ENCODE data around the gene SH2D6.
"Not testable (repeated sequence)": the region's sequence is repeated elsewhere in the genome, so short reads cannot be mapped to it uniquely, and the experiment has no call there.

The SH2D6 gene

DNA sequence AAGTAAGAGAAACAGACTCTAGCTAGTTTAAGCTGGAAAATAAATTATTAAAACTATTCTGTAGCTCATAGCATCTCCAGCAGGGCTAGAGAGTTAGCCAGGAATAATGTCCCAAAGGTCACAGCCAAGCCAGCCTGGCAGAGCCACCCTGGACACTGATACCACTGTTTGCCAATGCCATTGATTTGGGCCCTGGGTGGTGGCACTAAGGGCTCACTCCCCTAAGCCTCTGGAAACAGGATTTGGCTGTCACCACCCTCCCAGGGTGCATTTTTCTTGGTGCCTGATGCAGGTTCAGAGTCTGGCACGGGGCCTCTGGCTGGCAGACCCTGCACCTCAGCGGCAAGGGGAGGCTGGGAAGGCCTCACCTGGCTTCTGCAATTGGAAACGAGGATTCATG, 7.1 kb downstream of the SH2D6 start:
- DNase-seq, result no peak

DNA sequence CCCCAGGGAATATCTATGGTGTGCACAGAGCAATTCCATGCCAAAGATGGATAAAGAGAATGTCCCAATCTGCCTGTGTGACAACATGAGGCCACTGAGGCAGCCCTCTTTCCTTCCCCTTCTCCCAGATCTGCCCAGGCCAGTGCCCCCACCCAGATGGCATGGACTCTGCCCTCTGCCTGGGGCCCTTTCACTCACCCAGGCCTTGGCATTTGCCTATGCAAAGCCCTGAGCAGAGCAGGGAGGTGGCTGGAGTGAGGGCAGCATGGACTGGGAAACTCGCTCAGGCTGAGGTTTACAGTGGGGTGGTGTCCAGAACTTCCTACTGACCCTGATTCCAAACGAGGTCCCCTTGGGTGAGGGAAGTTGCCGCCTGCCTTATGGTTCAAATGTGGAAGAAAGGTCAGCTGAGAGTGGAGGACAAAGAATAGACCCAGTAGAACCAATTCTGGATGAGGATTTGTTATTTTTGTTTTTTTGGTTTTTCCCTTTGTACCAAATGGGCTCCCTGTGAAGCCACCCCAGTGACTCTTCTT, 8.9 kb downstream of the SH2D6 start:
- no peak for DNase-seq

DNA sequence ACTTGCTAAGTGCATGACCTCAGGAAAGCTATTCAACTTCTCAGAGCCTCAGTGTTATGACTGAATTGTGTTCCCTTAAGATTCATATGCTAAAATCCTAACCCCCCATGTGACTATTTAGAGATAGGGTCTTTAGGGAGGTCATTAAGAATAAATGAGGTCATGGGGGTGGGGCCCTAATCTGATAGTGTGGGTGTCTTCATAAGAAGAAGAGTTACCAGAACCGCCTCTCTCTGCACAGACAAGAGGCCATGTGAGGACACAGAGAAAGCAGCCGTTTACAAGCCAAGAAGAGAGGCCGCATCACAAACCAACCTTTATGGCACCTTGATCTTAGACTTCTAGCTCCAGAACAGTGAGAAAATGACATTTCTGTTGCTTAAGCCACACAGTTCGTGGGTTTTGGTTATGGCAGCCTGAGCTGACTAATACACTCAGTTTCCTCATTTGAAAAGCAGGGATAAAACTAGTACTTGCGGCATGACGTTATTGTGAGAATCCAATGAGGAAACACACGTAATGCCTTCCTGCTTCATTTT, 9.9 kb downstream of the SH2D6 start:
- no peak for DNase-seq

DNA sequence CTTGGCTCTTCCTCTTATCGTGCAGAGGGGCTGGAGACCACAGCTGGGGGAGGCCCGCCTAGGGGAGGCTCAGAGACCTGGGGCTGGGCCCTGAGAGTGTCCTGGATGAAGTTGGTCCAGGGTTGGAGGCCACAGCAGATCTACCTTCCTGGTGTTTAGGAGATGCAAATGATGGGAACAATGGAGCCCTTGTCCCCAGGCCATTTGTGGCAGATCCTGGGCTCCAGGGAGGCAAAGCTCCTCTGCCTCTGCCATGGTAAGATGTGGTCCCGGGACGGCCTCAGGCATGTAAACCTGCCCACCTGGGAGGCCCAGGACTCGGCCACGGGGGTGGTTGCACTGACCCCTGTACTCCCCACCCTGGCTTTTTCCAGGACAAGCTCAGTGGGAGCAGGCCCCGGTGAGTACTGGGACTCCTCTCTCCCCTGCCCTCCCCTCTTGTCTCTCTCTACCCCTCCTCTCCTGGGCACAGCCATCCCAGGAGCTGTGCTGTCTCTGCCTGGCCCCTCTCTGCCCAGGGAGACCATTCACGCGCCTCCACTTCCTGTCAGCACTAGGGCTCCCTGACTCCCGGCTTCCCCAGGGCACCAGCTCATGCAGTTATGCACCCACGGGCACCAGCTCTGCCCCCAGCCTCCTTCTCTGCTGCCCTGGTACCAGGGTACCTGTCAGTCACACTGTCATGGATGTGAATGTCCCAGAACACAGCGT, 10.9 kb downstream of the SH2D6 start:
- DNase-seq, result no peak

DNA sequence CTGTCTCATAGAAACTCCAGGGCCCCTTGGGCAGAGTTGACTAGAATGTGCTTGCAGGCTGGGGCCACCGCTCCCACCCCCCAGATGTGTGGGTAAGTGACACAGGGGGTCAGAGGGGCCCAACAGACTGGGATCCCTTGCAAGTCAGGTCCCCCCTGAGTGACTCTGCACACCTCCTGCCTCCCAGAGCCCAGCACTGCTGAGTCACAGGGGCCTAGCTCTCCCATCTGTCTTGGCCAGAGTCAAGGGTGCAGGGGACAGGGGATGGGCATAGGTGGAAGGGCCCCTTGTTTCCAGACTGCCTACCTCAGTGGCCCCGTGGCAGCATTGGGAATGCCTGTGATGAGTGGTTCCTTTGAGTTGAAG, 11.4 kb downstream of the SH2D6 start:
- no peak for DNase-seq

DNA sequence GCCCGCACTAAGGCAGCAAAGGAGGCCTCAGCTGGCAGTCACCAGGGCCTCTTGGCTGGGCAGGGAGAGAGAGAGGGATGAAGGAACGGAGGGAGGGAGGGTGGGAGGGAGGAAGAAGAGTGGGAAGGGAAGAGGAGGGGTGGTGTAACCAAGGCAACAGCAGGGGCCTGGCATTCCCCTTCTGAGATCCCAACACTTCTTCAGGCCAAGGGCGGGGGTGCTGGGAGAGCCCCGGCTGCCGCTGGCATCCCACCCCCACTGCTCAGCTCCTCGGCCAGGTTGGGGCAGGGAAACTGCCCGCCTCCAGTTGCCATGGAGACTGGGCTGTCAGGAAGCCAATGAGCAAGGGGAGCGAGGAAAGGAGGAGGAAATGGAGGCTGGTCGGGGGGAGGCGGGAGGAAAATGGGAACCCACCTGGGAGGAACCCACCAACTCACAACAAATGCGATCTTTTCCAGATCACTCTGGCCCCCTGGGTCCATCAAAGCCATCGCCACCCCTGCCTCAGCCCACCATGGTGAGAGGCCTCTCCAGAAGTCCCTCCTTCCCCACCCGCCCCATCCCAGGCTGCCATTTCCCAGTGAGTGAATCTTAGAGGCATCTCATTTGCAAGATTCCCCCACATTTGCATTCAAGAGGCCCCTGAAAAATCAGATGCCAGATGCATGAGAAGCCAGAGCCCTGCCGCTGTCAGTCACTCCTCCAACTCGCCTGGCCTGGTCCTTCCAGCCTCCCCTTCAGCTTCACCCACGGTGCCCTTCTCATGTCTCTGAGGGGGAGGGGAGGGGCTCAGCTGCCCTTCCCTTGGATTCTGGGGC, 12.4 kb downstream of the SH2D6 start:
- DNase-seq, result no peak

DNA sequence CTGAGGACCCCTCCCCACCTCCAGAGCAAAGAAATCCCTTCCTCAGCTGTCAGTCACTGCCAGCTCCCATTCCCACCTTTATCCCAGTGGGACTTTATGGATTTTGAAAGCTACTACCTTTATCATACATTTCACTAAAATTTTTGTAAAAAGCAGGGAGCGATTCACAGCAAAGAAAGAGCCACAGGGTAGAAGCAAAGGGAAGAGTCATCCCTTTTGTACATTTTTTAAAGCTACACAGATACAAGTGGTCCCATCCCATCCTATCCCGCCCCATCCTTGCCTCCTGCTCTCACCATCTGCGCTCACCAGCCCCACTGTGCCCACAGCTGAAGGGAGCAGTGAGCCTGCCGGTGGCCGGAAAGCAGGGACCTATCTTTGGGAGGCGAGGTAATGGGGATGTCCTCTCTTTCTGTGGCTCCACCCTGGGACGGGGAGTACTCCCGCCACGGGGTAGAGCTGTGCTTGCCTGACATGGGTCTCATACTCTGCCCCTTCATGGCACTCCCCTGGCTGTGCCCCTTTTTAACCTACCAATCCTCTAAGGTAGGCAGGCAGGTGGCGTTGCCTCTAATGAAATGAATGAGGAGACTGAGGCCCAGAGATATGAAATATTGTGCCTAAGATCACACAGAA, 13.2 kb downstream of the SH2D6 start:
- DNase-seq, result no peak

DNA sequence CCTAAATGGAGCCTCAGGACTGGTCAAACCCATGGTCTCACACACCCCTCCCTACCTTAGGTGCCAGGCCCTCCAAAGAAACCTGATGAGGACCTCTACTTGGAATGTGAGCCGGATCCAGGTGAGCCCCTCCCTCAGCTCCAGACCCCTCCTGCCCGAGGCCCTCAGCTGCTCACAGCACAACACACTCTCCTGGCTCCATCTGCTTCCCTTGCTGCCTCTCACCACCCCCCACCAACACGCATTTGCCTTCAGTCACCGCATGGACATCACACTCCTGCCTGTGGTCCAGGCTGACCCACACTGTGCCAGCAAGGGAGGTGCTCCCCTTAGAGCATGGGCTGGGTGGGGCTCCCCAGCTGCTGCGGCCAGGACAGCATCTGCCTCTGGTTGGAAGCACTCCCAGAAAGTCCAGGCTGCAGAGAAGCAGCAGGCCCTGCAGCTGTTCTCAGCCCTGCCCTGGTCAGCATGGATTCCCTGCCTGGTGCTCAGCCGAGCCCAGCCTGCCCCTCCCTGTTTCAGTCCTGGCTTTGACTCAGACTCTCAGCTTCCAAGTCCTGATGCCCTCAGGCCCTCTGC, 15.1 kb downstream of the SH2D6 start:
- no peak for DNase-seq

DNA sequence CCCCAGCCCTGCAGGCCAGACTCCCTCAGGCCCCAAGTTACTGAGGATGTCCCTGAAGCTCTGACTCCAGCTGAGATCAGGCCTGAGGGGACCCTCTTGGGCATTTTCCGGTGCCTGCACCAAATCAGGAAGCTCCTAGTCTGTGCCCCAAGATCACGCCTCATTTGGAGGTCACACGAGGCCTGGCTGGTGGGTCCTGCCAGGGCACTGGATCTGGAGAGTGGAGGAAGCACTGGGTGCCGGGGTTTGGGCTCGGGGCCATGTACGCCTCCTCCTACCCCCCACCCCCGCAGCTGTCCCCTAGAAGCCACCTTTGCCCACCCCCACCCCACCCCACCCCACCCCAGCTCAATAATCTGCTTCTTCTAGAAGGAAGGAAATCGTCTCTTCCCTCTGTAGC, 16.2 kb downstream of the SH2D6 start:
- DNase-seq, result no peak

DNA sequence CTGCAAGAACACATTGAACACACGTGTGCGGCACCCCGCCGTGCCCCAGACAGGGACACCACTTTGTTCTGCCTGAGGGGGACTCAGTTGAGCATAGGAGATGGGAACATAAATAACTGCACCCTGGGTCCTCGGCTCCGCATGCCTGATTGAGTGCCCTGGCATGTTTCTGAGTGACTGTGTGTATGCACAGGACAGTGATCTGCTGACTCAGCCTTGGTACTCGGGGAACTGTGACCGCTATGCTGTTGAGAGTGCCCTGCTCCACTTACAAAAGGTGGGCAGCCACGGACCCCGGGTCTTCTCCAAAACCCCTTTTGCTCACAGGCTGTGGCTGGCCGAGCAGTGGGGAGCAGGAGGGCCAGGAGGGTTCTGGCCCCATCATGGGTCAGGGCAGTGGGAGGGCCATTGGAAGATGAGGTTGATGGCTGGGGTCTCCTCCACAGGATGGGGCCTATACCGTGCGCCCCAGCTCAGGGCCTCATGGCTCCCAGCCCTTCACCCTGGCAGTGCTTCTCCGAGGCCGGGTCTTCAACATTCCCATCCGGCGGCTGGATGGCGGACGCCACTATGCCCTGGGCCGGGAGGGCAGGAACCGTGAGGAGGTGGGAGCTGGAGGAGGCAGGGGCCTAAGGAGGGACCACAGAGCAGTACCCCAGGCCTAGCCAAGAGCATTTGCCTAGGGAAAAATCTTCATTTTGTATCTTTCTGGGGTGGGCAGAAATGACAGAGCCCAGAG, 16.9 kb downstream of the SH2D6 start:
- DNase-seq, result no peak

DNA sequence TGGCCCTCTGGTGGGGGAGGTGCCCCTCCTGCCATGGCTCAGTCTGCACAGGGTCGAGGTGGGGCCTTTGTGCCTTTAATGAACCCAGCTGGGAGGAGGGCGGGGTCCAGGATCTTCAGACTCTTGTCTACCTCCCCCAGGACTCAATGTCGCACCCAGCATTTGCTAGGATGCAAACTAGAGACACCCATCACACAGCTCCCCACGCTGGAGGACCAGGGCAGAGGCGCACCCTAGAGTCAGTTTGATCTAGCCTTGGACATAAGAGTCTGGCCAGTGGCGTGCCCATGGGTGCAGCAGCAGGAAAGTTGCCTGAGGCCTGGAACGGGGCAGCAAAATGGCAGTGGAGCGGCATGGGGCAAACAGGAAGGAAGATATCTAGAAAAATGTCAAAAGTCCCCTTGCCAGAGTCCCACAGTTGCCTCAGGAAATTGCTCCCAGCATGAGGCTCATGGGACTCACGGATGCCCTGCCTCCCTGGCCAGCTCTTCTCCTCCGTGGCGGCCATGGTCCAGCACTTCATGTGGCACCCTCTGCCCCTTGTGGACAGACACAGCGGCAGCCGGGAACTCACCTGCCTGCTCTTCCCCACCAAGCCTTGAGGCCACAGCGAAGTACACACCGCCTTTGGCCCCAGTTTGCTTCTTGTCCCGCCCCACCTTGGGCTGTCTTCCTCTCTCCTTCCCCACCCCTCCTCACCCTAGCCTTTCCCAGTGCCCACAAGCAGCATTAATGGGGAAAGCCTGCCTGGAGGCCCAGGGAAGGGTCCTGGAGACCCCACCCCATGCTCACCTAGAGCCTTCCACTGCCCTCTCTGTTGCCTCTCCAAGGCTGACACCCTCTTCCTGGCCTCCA, 17.7 kb downstream of the SH2D6 start:
- DNase-seq, result no peak

DNA sequence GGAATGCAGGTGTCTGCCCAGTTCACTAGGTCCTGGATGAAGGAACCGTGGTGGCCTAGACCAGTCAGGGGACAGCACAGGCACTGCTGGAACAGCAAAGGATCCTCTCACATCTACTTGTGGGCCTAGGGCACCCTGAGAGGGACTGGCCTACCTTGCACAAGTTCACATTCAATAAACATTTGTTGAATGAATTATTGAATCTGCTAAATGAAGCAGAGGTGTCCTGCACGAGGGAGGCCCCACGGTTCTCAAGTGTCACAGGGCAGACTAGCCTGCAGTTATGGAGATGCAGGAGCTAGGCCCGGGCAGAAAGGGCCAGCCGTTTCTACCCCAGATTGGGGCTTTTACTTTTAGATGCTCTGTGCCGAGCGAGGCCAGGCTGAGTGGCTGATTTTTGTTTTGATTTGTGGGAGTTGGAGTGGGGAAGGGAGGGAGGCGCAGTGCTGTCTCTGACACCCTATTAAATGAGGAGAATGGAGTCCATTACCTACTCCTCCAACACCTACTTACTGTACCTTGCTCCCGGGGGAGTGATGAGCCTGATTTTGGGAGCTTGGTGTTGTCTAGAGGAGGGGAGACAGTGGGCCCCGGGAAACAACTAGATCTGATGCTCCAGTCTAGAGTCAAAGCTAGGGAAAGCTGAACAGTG, 18.4 kb downstream of the SH2D6 start:
- no peak for DNase-seq

DNA sequence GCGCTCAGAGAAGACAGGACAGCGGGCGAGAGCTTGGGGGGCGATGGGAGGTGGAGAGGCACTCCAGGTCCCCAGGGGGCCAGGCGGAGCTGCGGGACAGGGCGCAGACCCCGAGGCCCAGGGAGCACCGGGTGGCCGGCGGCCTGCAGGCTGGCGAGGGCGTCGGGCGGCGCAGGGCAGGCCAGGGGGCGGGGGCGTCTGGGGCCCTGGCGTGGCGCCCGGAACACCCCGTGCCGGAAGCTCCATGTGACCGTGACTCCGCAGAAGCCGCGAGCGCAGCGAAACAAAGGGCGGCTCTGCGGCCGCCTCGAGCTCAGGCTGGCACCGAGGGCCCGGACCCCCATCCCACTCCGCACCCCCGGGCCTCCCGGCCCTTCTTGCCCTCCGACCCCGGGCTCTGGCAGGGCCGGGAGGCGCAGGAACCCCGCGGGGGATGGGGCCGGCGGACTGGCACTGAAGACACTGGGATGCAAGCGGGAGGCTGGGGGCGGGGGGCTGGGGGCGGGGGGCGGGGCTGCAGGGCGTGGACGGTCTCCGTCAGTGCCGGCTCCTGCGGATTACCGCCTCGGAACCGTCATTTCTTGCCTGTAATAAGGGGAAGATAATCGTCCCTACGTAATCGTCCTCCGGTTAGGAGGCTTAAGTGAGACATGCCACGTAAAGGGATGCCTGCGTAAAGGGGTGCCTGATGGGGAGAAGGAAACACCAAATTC, 19.1 kb downstream of the SH2D6 start:
- peak; percentile 87 for DNase-seq

DNA sequence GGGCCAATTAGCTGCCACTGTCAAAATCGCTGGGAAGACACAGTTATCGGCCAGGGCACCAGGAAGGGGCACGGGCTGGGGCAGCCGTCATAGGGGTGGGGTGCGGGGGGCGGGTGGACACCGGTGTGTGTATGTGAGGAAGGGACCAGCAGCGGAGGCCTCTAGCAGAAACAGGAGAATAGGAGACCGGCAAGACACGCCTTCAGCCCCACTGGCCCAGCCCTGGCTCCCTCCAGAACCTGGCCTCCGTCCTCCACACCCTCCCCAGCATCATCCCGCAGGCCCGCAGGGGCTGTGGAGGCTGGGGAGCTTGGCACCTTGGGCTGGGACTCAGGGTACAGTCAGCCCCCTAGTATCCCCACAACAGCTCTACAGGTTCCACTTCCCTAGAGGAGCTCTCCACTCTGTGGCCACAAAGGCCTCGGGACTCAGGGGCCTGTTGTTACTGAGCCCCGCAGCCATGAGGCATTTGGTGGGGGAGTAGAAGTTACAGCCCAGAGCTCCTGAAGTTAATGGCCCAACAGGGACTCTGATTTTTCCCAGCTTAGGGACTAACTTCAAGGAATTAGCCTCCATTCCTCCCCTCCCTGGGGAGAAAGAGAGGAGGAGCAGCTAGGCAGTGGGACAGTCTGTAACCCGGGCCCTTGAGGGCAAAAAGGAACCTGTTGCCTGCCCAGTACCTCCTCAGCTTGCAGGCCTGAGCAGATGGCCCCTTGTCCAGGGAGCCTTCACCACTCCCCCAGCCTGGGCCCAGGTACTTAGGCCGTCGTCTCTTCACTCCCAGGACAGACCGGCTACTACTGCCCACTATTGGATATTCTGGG, 19.9 kb downstream of the SH2D6 start:
- no peak for DNase-seq

DNA sequence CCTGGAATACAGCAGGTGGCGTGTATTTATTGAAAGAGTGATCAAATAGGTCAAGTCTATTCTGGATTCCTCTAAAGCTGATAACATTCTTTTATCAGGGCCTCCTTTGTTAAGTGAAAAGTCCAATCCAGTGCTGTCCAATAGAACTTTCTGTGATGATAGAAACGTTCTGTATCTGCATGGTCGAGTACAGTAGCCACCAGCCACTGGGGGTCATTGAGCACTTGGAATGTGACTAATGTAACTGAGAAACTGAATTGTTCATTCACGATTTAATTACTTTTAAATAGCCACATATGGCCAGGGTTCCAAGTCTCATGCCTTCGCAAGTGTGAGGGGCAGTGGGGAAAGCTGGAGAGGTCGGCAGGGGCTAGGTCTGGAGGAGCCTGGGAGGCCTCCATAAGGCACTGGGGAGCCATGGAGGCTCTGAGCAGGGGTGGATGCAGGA, 20.5 kb downstream of the SH2D6 start:
- DNase-seq, result no peak

DNA sequence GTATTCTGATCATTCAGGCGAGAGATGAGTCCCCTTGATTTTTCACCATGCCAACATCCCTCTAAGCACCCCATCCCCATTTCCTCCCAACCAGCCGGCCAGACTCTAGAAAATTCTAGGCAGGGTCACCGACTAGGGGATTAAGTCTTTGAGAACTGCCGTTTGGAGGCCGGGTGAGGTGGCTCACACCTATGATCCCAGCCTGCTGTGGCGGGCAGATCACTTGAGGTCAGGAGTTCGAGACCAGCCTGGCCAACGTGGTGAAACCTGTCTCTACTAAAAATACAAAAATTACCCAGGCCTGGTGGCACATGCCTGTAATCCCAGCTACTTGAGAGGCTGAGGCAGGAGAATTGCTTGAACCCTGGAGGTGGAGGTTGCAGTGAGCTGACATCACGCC, 21.1 kb downstream of the SH2D6 start:
- not testable (repeated sequence) for DNase-seq

DNA sequence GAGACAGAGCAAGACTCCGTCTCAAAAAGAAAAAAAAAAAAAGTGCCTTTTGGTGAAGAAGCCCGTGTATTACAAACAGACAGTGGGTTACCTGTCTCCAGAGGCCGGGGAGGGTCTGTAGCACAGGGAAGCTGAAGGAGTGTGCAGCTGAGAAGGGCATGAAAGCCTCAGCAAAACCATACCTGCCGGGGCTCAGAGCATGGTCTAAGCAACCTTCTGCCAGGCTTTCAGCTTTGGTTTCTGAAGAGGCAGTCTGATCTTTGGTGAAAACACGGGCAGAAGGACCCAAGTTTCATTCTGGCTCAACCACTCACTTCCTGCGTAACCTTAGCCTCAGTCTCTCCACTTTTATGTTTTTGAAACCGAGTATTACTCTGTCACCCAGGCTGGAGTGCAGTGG, 21.5 kb downstream of the SH2D6 start:
- DNase-seq, result peak; percentile 83

DNA sequence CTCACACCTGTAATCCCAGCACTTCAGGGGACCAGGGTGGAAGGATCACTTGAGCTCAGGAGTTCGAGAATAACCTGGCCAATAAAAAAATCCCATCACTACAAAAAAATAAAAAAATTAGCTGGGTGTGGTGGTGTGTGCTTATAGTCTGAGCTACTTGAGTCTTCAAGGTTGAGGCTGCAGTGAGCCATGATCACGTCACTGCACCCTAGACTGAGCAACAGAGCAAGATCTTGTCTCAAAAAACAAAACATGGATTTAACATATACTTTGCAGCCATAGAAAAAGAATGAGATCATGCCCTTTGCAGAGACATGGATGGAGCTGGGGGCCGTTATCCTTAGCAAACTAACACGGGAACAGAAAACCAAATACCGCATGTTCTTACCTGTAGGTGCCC, 22.2 kb downstream of the SH2D6 start:
- no peak for DNase-seq

DNA sequence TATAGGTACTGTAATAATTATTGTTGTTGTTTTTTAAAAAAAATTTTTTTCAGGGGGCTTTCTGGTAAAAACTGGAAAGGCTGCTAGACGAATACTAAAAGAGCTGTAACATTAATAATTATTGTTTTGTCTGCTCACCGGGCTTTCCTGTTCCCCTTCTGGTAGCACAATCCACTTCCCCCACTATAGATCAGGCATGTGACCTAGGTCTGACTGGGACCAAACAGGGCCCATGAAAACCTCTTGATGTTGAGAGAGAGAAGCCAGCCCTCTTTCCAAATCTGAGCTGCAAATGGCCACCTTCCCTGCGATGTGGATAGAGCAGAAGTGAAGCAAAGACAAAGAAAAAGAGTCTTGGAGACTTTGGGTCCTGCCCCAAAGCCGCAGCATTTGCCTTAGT, 23.4 kb downstream of the SH2D6 start:
- no peak for DNase-seq
